ENCODE measurements around the gene UMAD1. TPM values are rescaled to one million over a fixed set of nuclear protein-coding genes. Genes with fewer than 3 reads are reported as not detected.
"Not testable (repeated sequence)": the region's sequence is repeated elsewhere in the genome, so short reads cannot be mapped to it uniquely, and the experiment has no call there.

UMAD1 gene
- total RNA-seq, 1 donor from 2014 or later, result 19.2 TPM

GRCh38 chr7:7795630-7796121 lies 155.1 kb downstream of the UMAD1 start:
- no peak for DNase-seq (ENCODE audit: low spot score)

GRCh38 chr7:7798510-7798909 lies 158.0 kb downstream of the UMAD1 start:
- no peak for DNase-seq (ENCODE audit: low spot score)

- DNase-seq (ENCODE audit: low spot score), result no peak
Observed at GRCh38 chr7:7799138-7799537, 158.6 kb downstream of the UMAD1 start.

- no peak for DNase-seq (ENCODE audit: low spot score)
Observed at GRCh38 chr7:7802531-7802930, 162.0 kb downstream of the UMAD1 start.

- DNase-seq (ENCODE audit: low spot score), result no peak
Observed at GRCh38 chr7:7803715-7804178, 163.2 kb downstream of the UMAD1 start.

- not testable (repeated sequence) for DNase-seq (ENCODE audit: low spot score)
Observed at GRCh38 chr7:7804822-7805221, 164.3 kb downstream of the UMAD1 start.

- no peak for DNase-seq (ENCODE audit: low spot score)
Observed at GRCh38 chr7:7805511-7806153, 165.1 kb downstream of the UMAD1 start.

GRCh38 chr7:7808156-7808555 lies 167.6 kb downstream of the UMAD1 start:
- no peak for DNase-seq (ENCODE audit: low spot score)

- no peak for DNase-seq (ENCODE audit: low spot score)
Observed at GRCh38 chr7:7808626-7809025, 168.1 kb downstream of the UMAD1 start.

GRCh38 chr7:7810380-7810779 lies 169.8 kb downstream of the UMAD1 start:
- DNase-seq (ENCODE audit: low spot score), result no peak

- DNase-seq (ENCODE audit: low spot score), result no peak
Observed at GRCh38 chr7:7810826-7811225, 170.3 kb downstream of the UMAD1 start.

- DNase-seq (ENCODE audit: low spot score), result no peak
Observed at GRCh38 chr7:7812112-7812511, 171.6 kb downstream of the UMAD1 start.

- DNase-seq (ENCODE audit: low spot score), result no peak
Observed at GRCh38 chr7:7815395-7815794, 174.8 kb downstream of the UMAD1 start.

- DNase-seq (ENCODE audit: low spot score), result no peak
Observed at GRCh38 chr7:7816084-7816483, 175.5 kb downstream of the UMAD1 start.

- DNase-seq (ENCODE audit: low spot score), result no peak
Observed at GRCh38 chr7:7816816-7817536, 176.4 kb downstream of the UMAD1 start.

GRCh38 chr7:7817748-7818147 lies 177.2 kb downstream of the UMAD1 start:
- no peak for DNase-seq (ENCODE audit: low spot score)

- not testable (repeated sequence) for DNase-seq (ENCODE audit: low spot score)
Observed at GRCh38 chr7:7818179-7818578, 177.6 kb downstream of the UMAD1 start.

GRCh38 chr7:7819442-7820247 lies 179.1 kb downstream of the UMAD1 start:
- no peak for DNase-seq (ENCODE audit: low spot score)

GRCh38 chr7:7820409-7820808 lies 179.9 kb downstream of the UMAD1 start:
- DNase-seq (ENCODE audit: low spot score), result no peak

- DNase-seq (ENCODE audit: low spot score), result no peak
Observed at GRCh38 chr7:7820939-7821338, 180.4 kb downstream of the UMAD1 start.

GRCh38 chr7:7821517-7821916 lies 181.0 kb downstream of the UMAD1 start:
- no peak for DNase-seq (ENCODE audit: low spot score)

- not testable (repeated sequence) for DNase-seq (ENCODE audit: low spot score)
Observed at GRCh38 chr7:7825294-7825693, 184.7 kb downstream of the UMAD1 start.

Data from ureter (tissue), 1 donor.